DMS 273 treated with DMSO at 0.1 percent for 48 hours (cell line): ENCODE results near the gene AGBL4.

ENCODE experiments used
- DNase-seq: peaks from one replicate; lab custom pipeline; 2025; lab: John Stamatoyannopoulos, UW

AGBL4 gene

DNA sequence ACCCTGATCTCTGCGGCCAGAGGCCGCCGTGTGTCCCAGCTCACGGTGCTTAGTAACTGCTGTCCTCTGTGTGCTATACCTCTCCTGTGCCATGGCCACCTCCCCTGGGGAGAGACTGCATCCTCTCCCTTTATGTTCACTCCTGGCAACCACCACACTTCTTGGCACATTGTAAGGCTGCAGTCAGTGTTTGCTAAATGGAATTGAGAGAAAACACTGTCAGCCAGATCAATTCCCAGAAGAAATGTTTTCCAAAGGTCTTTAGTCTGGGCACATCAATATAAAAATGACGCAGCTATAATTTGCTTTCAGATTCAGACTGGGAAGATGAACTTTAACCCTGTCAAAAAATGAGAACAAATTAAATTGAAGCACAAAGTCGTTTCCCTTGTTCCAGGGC, 1343.9 kb downstream of the AGBL4 start:
- no peak for DNase-seq

GRCh38 chr1:48678710-48679505, 1344.8 kb downstream of the AGBL4 start:
- no peak for DNase-seq

DNA sequence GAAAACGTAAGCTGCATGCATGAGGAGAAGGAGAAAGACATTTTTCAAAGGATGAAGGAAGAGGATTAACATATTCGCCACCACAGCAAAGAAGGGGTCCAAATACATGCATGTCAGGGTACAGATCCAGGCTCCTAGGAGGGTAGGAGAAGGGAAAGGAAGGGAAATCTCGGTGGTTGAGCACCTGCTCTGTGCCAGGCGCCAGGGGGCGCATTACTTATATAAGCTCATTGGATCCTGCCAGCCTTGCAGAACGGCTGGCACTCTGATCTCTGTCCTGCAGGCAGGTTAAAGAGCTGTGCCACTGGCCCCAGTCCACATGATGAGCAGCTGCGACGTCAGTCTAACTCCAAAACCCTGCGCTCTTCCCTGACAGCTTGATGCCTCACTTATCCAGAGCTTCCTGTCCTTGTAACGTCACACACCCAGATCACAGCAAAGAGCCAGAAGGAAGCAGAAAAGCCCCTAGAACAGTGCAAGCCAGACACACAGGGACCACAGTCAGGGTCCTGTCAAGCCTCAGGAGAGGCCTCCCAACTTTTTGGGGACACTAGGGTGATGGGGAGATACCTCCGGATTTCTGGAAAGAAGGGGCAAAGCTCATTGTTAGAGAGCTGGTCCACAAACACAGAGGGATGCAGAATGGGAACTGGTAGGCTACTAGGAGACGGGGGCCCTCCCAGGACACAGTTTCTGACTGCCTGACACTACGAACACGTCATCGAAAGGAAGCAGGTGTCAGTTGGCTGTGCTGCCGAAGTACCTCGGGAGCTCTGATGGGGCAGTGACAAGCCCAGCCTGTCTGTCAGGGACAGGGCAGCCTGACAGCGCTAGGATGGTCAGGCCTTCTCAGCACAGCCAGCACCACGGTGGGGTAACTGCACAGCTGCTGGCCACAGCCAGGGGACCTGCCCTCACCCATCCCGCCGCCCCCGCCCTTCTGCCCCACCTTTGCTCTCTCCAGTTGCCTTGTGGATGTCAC, 1346.2 kb downstream of the AGBL4 start:
- DNase-seq: peak; percentile 30

DNA sequence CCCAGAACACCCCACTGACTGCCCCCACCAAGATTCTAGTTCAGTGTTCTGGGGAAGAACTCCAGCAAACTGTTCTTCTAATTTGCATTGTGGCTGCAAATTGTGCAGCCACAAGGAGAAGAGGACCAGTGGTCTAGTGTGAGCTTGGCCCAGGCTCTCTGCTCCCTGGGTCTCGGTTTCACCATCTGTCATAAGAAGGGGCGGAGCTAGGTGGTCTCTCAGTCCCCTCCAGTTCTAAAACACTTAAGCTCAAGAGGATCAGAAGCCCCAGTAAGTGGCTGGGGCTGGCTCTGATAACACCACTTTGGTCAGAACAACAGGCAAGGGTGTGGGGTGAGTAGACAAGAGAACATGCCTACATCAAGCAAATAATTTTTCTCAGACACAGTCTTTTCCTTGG, 1346.9 kb downstream of the AGBL4 start:
- DNase-seq: no peak

- no peak for DNase-seq
Observed at GRCh38 chr1:48676376-48676775, 1347.4 kb downstream of the AGBL4 start.

GRCh38 chr1:48675251-48675650, 1348.5 kb downstream of the AGBL4 start:
- no peak for DNase-seq

GRCh38 chr1:48674641-48675040, 1349.1 kb downstream of the AGBL4 start:
- DNase-seq: no peak

GRCh38 chr1:48673332-48674105, 1350.2 kb downstream of the AGBL4 start:
- no peak for DNase-seq

DNA sequence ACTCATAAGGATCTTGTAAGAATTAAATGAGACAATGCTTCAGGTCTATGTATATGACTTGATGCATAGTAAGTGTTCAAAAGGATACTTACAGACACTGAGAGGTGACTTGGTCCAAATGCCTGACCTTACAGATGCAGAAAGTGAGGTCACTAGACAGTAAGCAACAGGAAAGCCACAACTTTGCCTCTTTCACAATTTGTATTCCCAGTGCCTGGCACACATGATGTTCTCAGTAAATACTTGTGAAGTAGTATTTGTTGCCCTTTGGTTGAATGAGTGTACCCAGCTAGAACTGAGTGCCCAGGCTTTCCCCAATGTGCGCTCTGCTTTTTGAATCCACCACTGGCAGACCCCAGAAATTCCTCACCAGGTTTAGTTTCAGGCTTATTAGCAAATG, 1352.2 kb downstream of the AGBL4 start:
- no peak for DNase-seq

GRCh38 chr1:48670234-48671020, 1353.3 kb downstream of the AGBL4 start:
- DNase-seq: no peak

DNA sequence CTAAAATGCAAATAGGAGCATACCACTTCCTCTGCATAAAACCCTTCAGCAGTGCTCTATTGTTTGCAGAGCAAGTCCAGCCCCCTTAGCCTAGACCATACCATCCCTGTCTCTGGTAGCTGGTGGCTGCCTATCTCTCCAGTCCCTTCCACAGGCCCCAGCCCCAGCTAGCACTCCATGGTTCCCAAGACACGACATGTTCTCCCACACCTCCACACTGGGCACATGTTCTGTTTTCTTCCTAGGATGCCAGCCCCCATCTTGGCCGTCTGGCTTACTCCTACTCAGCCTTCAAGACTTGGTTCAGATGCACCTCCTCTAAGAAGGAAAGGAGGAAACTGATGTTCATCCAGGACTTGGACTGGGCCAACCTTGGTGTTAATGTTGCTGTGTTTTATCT, 1355.4 kb downstream of the AGBL4 start:
- no peak for DNase-seq

DNA sequence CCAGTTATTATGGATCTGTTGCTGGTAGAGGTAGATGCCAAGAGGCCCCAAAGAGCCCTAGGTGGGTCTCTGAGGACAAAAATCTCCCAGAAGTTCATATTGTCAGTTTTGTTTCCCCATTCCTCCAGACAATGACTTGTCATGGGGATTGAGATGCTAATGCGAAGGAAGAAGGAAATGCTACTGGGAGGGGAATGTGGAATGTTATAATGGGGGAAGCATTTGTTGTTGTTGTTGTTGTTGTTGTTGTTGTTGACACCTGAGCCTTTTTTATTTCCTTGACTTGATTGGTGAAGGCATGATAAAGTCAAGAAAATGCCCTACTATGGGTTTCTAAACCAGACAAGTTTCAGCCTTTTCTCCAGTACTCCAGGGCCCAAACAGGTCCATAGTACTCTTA, 1356.0 kb downstream of the AGBL4 start:
- no peak for DNase-seq

DNA sequence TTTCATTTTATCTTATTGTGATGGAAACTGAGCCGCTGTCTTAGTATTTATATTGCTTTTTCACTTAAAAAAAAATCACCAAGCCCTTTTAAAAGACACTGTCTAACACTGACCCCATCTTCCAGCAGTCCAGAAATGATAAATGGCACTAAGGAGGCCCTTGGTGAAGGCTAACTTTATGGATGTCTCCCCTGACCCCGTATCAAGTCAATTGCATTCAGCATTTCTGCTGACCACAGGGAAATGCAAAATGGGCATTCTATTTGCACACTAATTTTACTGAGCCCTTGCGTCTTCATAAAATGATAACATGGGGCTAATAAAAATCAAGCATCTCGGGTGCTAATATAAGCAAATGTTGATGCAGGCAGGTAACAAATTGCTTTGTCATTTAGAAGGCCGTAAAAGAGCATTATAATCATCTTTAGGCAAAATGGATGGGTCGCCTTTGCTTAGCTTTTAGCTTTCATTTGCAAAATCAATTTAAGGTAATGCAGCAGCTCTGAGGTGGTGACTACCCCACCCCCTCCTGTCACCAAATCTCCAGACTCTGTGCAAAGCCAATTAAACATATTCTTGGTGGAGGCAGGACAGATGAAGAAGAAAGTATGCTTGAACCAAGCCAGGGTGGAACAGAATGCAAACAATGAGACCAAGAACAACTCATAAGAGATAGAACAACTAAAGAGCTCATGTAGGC, 1357.9 kb downstream of the AGBL4 start:
- DNase-seq: no peak

DNA sequence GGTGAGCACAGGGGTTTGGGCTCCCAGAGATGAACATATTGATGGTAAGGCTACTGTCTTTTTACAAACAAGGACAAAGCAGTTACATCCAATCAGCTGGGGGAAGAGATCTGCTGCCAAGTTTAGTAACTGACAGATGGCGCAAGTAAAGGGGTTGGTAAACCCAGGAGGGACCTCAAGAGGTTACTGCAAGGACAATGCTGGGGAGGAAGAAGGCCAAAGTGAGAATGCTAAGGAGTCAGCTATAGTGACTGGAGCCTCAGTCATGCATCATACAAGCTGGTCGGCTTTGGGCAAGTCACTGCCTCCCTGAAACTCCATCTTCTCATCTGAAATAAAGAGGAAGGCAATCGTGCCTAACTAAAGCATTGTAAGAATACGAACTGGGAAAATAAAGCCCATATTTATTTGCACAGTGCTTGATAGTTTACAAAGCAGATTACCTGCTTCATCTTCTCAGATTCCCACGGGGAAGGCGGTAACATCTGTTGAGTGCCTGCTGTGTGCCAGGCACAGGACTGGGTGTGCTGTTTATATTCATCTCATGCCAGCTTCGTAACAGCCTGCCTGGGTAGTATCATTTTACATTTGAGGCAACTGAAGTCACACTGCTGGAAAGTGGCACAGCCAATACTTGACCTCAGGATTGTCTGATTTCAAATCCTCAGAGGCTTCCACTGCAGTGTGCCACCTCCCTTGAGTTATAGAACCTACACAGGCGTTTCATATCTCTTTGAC, 1361.9 kb downstream of the AGBL4 start:
- peak; percentile 82 for DNase-seq

GRCh38 chr1:48659801-48660200, 1364.0 kb downstream of the AGBL4 start:
- no peak for DNase-seq

DNA sequence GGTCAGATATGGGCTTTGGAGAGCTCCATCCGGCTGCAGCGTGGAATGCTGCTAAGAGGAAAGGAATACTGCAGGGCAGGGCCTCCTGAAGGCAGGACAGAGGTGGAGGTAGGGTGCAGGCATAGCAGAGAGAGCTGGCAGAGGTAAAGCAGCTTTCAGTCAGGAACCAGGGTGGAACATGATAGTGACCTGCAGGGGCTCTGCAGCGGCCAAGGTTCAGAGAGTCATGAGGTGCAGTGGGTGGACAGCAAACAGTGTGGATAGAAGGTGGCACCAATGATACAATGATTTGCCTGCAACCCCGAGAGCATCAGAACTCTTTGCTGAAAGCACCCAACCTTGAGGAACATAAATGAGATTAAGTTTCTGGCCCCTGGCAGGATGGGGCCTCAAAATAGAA, 1366.3 kb downstream of the AGBL4 start:
- DNase-seq: no peak

DNA sequence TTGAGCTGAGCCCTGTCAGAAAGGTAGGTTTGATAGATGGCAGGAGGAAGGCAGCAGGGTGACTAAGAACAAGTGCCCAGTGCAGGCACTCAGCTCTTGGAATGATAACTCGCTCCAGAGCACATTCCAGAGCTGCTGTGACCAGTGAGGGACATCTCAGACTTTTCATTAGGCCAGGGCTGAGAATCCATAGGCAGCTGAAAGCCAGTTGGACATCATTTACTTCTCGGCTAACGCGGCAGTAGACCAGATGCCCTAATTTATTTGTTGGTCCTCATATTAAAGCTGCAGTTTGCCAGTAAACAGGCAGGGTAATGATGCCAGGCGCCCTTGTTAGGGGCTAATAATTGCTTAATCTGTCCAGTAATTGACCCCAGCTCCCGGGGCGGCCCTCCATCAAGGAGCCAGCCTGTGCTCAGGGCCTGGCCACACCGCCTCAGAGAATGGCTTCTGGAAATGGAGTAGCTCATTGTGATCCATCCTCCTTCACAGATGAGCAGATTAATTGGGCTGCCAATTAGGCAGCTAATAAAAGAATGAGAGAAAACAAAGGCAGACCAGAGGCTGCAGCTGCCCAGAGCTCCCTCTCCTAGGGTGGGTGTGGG, 1369.0 kb downstream of the AGBL4 start:
- DNase-seq: no peak

- DNase-seq: no peak
Observed at GRCh38 chr1:48652334-48652733, 1371.4 kb downstream of the AGBL4 start.

DNA sequence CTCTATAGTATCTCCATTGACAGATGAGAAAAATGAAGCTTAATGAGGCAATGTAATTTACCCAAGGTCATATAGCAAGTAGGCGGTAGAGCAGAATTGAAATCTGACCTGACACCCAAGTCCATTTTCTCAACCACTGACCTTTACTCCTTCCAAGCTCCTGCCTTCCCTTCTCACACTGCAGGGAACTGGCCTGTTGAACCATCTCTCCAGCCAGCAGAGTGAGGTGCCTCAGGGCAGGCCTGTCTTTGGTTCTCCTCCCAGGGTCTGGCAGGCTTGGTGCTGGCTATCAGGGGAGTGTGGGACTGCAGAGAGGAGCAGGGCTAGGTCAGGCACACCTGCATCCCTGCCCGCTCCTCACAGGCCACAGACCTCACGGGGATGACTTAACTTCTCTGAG, 1373.9 kb downstream of the AGBL4 start:
- no peak for DNase-seq

GRCh38 chr1:48645883-48646282, 1377.9 kb downstream of the AGBL4 start:
- DNase-seq: no peak
